PFSK-1 (cell line): Measurements from ENCODE around the gene ITGB3BP.

ENCODE experiments used
- FOXP2 ChIP-seq: optimal IDR thresholded peaks from 2 replicates; pipeline ENCODE3; 2011; ENCODE audit warnings: borderline replicate concordance, control low read depth, inconsistent platforms; ENCODE audit not compliant: insufficient read depth; ENCODE audit errors: extremely low read length, extremely low read depth
- POLR2AphosphoS5 ChIP-seq: IDR thresholded peaks from 2 replicates; pipeline ENCODE4 v1.6.1; 2012; ENCODE audit warnings: low read depth, mild to moderate bottlenecking, control low read depth, low read length, moderate library complexity
- REST ChIP-seq, 2 experiments: IDR thresholded peaks; 2 replicates each; pipeline versions ENCODE4 v1.6.1 to v1.8.0; 2011 to 2012; ENCODE audit warnings: low read depth in 2 of 2, low read length in 2 of 2, control low read depth in 1 of 2, inconsistent platforms in 1 of 2, mild to moderate bottlenecking in 1 of 2, moderate library complexity in 1 of 2; ENCODE audit not compliant: insufficient read depth in 1 of 2
- SIN3A ChIP-seq: IDR thresholded peaks from 2 replicates; pipeline ENCODE4 v1.6.1; 2012; ENCODE audit warnings: mild to moderate bottlenecking, low read length, moderate library complexity, borderline replicate concordance; ENCODE audit not compliant: insufficient read depth
- TAF1 ChIP-seq: IDR thresholded peaks from 2 replicates; pipeline ENCODE4 v1.6.1; 2012; ENCODE audit warnings: low read length, control low read depth, borderline replicate concordance; ENCODE audit not compliant: insufficient read depth

- no peak for TF ChIP-seq POLR2AphosphoS5
- no peak for TF ChIP-seq SIN3A
- no peak for TF ChIP-seq REST (IDR thresholded peaks at IDR 0.05; ENCODE audit: insufficient read depth in 1 of 2, low read depth in 2 of 2, low read length in 2 of 2)
- TF ChIP-seq TAF1 = no peak
- TF ChIP-seq FOXP2 = no peak
Observed at GRCh38 chr1:63423649-63424048, 99.4 kb downstream of the ITGB3BP start.
